22Rv1 (cell line): ENCODE data around the gene FOXN1.

Experiments
- CTCF ChIP-seq: fragments of 450-650 bp; IDR thresholded peaks from 2 replicates; pipeline ENCODE4 v1.5.1; 2017; ENCODE audit warnings: mild to moderate bottlenecking
- ZFX ChIP-seq: fragments of 450-650 bp; IDR thresholded peaks from 2 replicates; pipeline ENCODE4 v1.6.1; 2017; ENCODE audit warnings: antibody characterized with exemption, borderline replicate concordance

- TF ChIP-seq CTCF (no peak), ZFX (no peak)
These were observed 25.2 kb upstream of the FOXN1 start for GRCh38 chr17:28480799-28481571.
